HEK293 (cell line): ENCODE results near the gene SH3D19.

Source experiments
- CTCF ChIA-PET: fragments of 350-600 bp; formaldehyde crosslinking; extraction: SDS; loops from one replicate; lab custom pipeline; 2021; ENCODE audit warnings: antibody characterized with exemption; lab: Yijun Ruan, JAX
- POLR2A ChIA-PET: fragments of 300-600 bp; formaldehyde crosslinking; extraction: SDS; loops from one replicate; lab custom pipeline; 2020; ENCODE audit warnings: antibody characterized with exemption, inconsistent platforms; lab: Yijun Ruan, JAX
- H3K27ac ChIP-seq: fragments of 200-500 bp; sonication (Bioruptor generic); 2 replicates; pipeline ENCODE4 v1.5.1; 2014; ENCODE audit warnings: low read depth, low read length, control low read depth, inconsistent platforms; ENCODE audit errors: extremely low read depth
- H3K36me3 ChIP-seq, 2 experiments: fragments of 200-500 bp in 1 of 2; sonication (Bioruptor generic) in 1 of 2; 1 replicate in 1 of 2; 2 replicates in 1 of 2; pipeline ENCODE4 v1.5.1; 2014 to 2017; ENCODE audit warnings: inconsistent platforms in 2 of 2, low read length in 2 of 2; ENCODE audit not compliant: control insufficient read depth in 2 of 2, insufficient read depth in 1 of 2
- H3K4me1 ChIP-seq: fragments of 200-500 bp; sonication (Bioruptor generic); 2 replicates; pipeline ENCODE4 v1.5.1; 2014; ENCODE audit warnings: mild to moderate bottlenecking, low read length, inconsistent platforms; ENCODE audit not compliant: control insufficient read depth, insufficient read depth
- H3K4me3 ChIP-seq: 2 replicates; pipeline ENCODE4 v1.5.1; 2011; ENCODE audit warnings: low read depth, mild to moderate bottlenecking, control low read depth, low read length, moderate library complexity
- H3K9me3 ChIP-seq: fragments of 200-500 bp; sonication (Bioruptor generic); 2 replicates; pipeline ENCODE4 v1.5.1; 2014; ENCODE audit warnings: low read depth, low read length, inconsistent platforms; ENCODE audit not compliant: control insufficient read depth, insufficient read depth
- PRDM1 ChIP-seq: fragments of 450-650 bp; formaldehyde crosslinking; IDR thresholded peaks from 2 replicates; pipeline ENCODE4; 2016; ENCODE audit warnings: missing biosample characterization, missing genetic modification characterization
- PRDM10 ChIP-seq: fragments of 450-650 bp; formaldehyde crosslinking; IDR thresholded peaks from 2 replicates; pipeline ENCODE4 v1.5.1; 2016; ENCODE audit warnings: missing biosample characterization, missing genetic modification characterization
- SCRT1 ChIP-seq: fragments of 450-650 bp; formaldehyde crosslinking; IDR thresholded peaks from 2 replicates; pipeline ENCODE4 v1.5.1; 2016; ENCODE audit warnings: missing biosample characterization, missing genetic modification characterization, borderline replicate concordance
- YY2 ChIP-seq: fragments of 450-650 bp; formaldehyde crosslinking; IDR thresholded peaks from 2 replicates; pipeline ENCODE4 v1.5.1; 2016; ENCODE audit warnings: missing biosample characterization, missing genetic modification characterization
- ZFP3 ChIP-seq: fragments of 450-650 bp; formaldehyde crosslinking; IDR thresholded peaks from 2 replicates; pipeline ENCODE4 v1.5.1; 2016; ENCODE audit warnings: low read depth, missing biosample characterization, missing genetic modification characterization
- ZNF223 ChIP-seq: fragments of 450-650 bp; formaldehyde crosslinking; IDR thresholded peaks from 2 replicates; pipeline ENCODE4 v1.5.1; 2016; ENCODE audit warnings: missing biosample characterization, missing genetic modification characterization
- ZNF311 ChIP-seq: fragments of 450-650 bp; formaldehyde crosslinking; IDR thresholded peaks from 2 replicates; pipeline ENCODE4 v1.5.1; 2017; ENCODE audit warnings: missing biosample characterization, missing genetic modification characterization, borderline replicate concordance
- ZNF513 ChIP-seq: fragments of 450-650 bp; IDR thresholded peaks from 2 replicates; pipeline ENCODE4 v1.5.1; 2018; ENCODE audit warnings: missing biosample characterization, missing genetic modification characterization
- ZNF514 ChIP-seq: fragments of 450-650 bp; formaldehyde crosslinking; IDR thresholded peaks from 2 replicates; pipeline ENCODE4 v1.5.1; 2016; ENCODE audit warnings: missing biosample characterization, missing genetic modification characterization
- ZNF548 ChIP-seq: fragments of 450-650 bp; formaldehyde crosslinking; IDR thresholded peaks from 2 replicates; pipeline ENCODE4 v1.5.1; 2016; ENCODE audit warnings: missing biosample characterization, missing genetic modification characterization
- ZNF549 ChIP-seq: fragments of 450-650 bp; IDR thresholded peaks from 2 replicates; pipeline ENCODE4 v1.5.1; 2018; ENCODE audit warnings: missing biosample characterization, missing genetic modification characterization, mild to moderate bottlenecking, inconsistent platforms, moderate library complexity
- ZNF624 ChIP-seq: fragments of 450-650 bp; formaldehyde crosslinking; IDR thresholded peaks from 2 replicates; pipeline ENCODE4 v1.5.1; 2017; ENCODE audit warnings: missing biosample characterization, missing genetic modification characterization
- ZNF629 ChIP-seq: fragments of 450-650 bp; formaldehyde crosslinking; IDR thresholded peaks from 2 replicates; pipeline ENCODE4 v1.5.1; 2017; ENCODE audit warnings: missing biosample characterization, missing genetic modification characterization
- ZNF76 ChIP-seq: fragments of 450-650 bp; formaldehyde crosslinking; IDR thresholded peaks from 2 replicates; pipeline ENCODE4; 2016; ENCODE audit warnings: low read depth, missing biosample characterization, missing genetic modification characterization, borderline replicate concordance
- ZNF830 ChIP-seq: fragments of 450-650 bp; IDR thresholded peaks from 2 replicates; pipeline ENCODE4 v1.5.0; 2018; ENCODE audit warnings: missing biosample characterization, missing genetic modification characterization, low read depth, mild to moderate bottlenecking, moderate library complexity
- ZSCAN16 ChIP-seq: fragments of 450-650 bp; formaldehyde crosslinking; IDR thresholded peaks from 2 replicates; pipeline ENCODE4 v1.5.1; 2016; ENCODE audit warnings: missing biosample characterization, missing genetic modification characterization
- TF ChIP-seq, protein P1 (sequence below): sonication (generic); formaldehyde crosslinking; IDR thresholded peaks from 2 replicates; pipeline ENCODE4 v1.8.1; 2022; ENCODE audit warnings: mild to moderate bottlenecking, moderate library complexity, missing genetic modification reagents
- TF ChIP-seq, protein P2 (sequence below): IDR thresholded peaks from 2 replicates; pipeline ENCODE4 v1.6.1; 2011; ENCODE audit warnings: mild to moderate bottlenecking, low read depth, low read length, borderline replicate concordance

SH3D19 gene

GRCh38 chr4:151251603-151252304, 73.7 kb downstream of the SH3D19 start:
- TF ChIP-seq PRDM1 (tag by site-specific recombination) (0 out of 2 replicates have a peak, but pooled peaks have one; percentile 19), SCRT1 (no peak)

DNA sequence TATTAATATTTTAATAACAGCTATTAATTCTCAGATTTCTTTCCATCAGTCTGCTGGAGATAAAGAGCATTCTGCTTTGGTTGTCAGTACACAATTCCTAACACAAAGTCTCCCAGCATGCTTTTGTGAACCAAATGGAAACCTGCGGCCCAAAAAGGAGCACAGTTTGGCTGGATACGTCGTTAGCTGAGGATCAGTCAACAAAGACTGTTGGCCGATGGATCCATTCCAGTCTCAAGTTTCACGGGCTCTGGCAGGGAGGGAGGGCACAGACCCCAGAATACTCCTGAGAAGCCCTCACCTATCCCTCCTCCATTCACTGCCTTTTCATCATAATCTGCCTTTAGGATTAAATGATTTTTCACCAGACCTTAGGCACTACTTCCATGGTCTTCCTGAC, 74.7 kb downstream of the SH3D19 start:
- TF ChIP-seq ZNF830 (tag by site-specific recombination) (no peak), ZSCAN16 (0 out of 2 replicates have a peak, but pooled peaks have one; percentile 31), YY2 (tag by site-specific recombination) (no peak)
- Histone ChIP-seq H3K4me1 (no peaks in the 10 kb centered on the region), H3K27ac (no peak overlapping the region), H3K9me3 (no peaks in the 10 kb centered on the region), H3K4me3 (no peak overlapping the region), H3K36me3 (no peaks in the 10 kb centered on the region)
- POLR2A ChIA-PET, result no interaction called here
- CTCF ChIA-PET, result no interaction called here

More at GRCh38 chr4:151251603-151252304, 73.7 kb downstream of the SH3D19 start:
- Histone ChIP-seq H3K27ac (no peak overlapping the region), H3K4me3 (no peak overlapping the region), H3K36me3 (no peaks in the 10 kb centered on the region), H3K9me3 (no peaks in the 10 kb centered on the region), H3K4me1 (no peaks in the 10 kb centered on the region)
- ChIA-PET POLR2A (no interaction called here), CTCF (interaction anchor here (0.6 kb wide), 1 partner anchor 82 kb away, joined by 3 read pairs; no protein-coding TSS in a partner anchor)

GRCh38 chr4:151248519-151248918, 76.9 kb downstream of the SH3D19 start:
- H3K36me3 ChIP-seq, result no peaks in the 10 kb centered on the region
- H3K27ac ChIP-seq, result no peak overlapping the region
- CTCF ChIA-PET, result interaction anchor here (0.8 kb wide), 1 partner anchor 27 kb away, joined by 4 read pairs; no protein-coding TSS in a partner anchor
- H3K9me3 ChIP-seq, result no peaks in the 10 kb centered on the region
- H3K4me1 ChIP-seq, result peaks cover 2% of the 10 kb centered on the region; the same call in 1 of the 2 replicates
- TF ChIP-seq ZNF223 (tag by site-specific recombination), result no peak
- TF ChIP-seq ZNF549, result no peak
- no peak for TF ChIP-seq ZNF311 (tag by site-specific recombination)
- TF ChIP-seq ZNF548, result no peak
- TF ChIP-seq ZNF514, result no peak
- TF ChIP-seq, protein P1, sequence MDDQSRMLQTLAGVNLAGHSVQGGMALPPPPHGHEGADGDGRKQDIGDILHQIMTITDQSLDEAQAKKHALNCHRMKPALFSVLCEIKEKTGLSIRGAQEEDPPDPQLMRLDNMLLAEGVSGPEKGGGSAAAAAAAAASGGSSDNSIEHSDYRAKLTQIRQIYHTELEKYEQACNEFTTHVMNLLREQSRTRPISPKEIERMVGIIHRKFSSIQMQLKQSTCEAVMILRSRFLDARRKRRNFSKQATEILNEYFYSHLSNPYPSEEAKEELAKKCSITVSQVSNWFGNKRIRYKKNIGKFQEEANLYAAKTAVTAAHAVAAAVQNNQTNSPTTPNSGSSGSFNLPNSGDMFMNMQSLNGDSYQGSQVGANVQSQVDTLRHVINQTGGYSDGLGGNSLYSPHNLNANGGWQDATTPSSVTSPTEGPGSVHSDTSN, result no peak
- no peak for TF ChIP-seq ZNF513 (tag by site-specific recombination)
- TF ChIP-seq ZNF629 (tag by site-specific recombination), result no peak
- no peak for TF ChIP-seq PRDM10 (tag by site-specific recombination)
- TF ChIP-seq ZNF76 (tag by site-specific recombination), result no peak
- TF ChIP-seq ZNF624, result no peak
- TF ChIP-seq ZFP3 (tag by site-specific recombination), result no peak
- TF ChIP-seq, protein P2, sequence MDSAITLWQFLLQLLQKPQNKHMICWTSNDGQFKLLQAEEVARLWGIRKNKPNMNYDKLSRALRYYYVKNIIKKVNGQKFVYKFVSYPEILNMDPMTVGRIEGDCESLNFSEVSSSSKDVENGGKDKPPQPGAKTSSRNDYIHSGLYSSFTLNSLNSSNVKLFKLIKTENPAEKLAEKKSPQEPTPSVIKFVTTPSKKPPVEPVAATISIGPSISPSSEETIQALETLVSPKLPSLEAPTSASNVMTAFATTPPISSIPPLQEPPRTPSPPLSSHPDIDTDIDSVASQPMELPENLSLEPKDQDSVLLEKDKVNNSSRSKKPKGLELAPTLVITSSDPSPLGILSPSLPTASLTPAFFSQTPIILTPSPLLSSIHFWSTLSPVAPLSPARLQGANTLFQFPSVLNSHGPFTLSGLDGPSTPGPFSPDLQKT, result no peak
- POLR2A ChIA-PET, result no interaction called here
- H3K4me3 ChIP-seq, result no peak overlapping the region
